Liver (tissue), 9 donors: Measurements from ENCODE around the gene UBE2Q2. TPM values are rescaled to one million over a fixed set of nuclear protein-coding genes. Genes with fewer than 3 reads are reported as not detected.

Experiments
- DNase-seq: peaks from one replicate; pipeline ENCODE4 v3.0.0-alpha.2; 2017; ENCODE audit warnings: low spot score
- H3K27ac ChIP-seq, 2 donors: one replicate each; pipeline ENCODE4 v1.7.0; 2013; ENCODE audit warnings: inconsistent platforms in 2 of 2, low read length in 2 of 2, control low read depth in 1 of 2, low read depth in 1 of 2, mild to moderate bottlenecking in 1 of 2
- H3K27me3 ChIP-seq, 4 donors: one replicate each; pipeline versions ENCODE4 v1.6.1 to v1.7.0; 2013; ENCODE audit warnings: low read length in 3 of 4, inconsistent platforms in 1 of 4, mild to moderate bottlenecking in 1 of 4, moderate library complexity in 1 of 4; ENCODE audit not compliant: control insufficient read depth in 4 of 4, insufficient read depth in 4 of 4
- H3K36me3 ChIP-seq, 4 donors: one replicate each; pipeline versions ENCODE4 v1.6.1 to v1.7.0; 2013; ENCODE audit warnings: low read length in 3 of 4, mild to moderate bottlenecking in 3 of 4, low read depth in 1 of 4, moderate library complexity in 1 of 4; ENCODE audit not compliant: control insufficient read depth in 4 of 4, insufficient read depth in 3 of 4
- H3K4me1 ChIP-seq, 4 donors: one replicate each; pipeline versions ENCODE4 v1.6.1 to v1.7.0; 2013; ENCODE audit warnings: low read length in 3 of 4, mild to moderate bottlenecking in 3 of 4, moderate library complexity in 1 of 4; ENCODE audit not compliant: control insufficient read depth in 4 of 4, insufficient read depth in 4 of 4
- H3K4me3 ChIP-seq, 3 donors: one replicate each; pipeline versions ENCODE4 v1.6.1 to v1.7.0; 2013; ENCODE audit warnings: low read length in 3 of 3, control low read depth in 1 of 3, low read depth in 1 of 3, mild to moderate bottlenecking in 1 of 3
- H3K9ac ChIP-seq, 2 donors: one replicate each; pipeline ENCODE4 v1.7.0; 2013; ENCODE audit warnings: low read length in 2 of 2, mild to moderate bottlenecking in 2 of 2, moderate library complexity in 2 of 2, control low read depth in 1 of 2, low read depth in 1 of 2
- H3K9me3 ChIP-seq, 4 donors: one replicate each; pipeline versions ENCODE4 v1.6.1 to v1.7.0; 2013; ENCODE audit warnings: low read length in 3 of 4; ENCODE audit not compliant: control insufficient read depth in 4 of 4
- FOXA2 ChIP-seq: IDR thresholded peaks from 2 replicates; pipeline ENCODE4 v1.6.1; 2016; ENCODE audit warnings: antibody characterized with exemption
- GABPA ChIP-seq, 2 donors: IDR thresholded peaks in 1 of 2; conservative IDR thresholded peaks in 1 of 2; 2 replicates each; pipeline ENCODE4 v1.6.1; 2016; ENCODE audit warnings: antibody characterized with exemption in 2 of 2, mild to moderate bottlenecking in 1 of 2, moderate library complexity in 1 of 2
- HNF4A ChIP-seq, 2 donors: conservative IDR thresholded peaks; 2 replicates each; pipeline ENCODE4 v1.6.1; 2016; ENCODE audit warnings: antibody characterized with exemption in 2 of 2, mild to moderate bottlenecking in 2 of 2
- HNF4G ChIP-seq: IDR thresholded peaks from 2 replicates; pipeline ENCODE4 v1.6.1; 2016; ENCODE audit warnings: antibody characterized with exemption
- JUND ChIP-seq, 2 donors: IDR thresholded peaks; 2 replicates each; pipeline ENCODE4 v1.6.1; 2016; ENCODE audit warnings: antibody characterized with exemption in 2 of 2
- NR2F2 ChIP-seq: IDR thresholded peaks from 2 replicates; pipeline ENCODE4 v1.6.1; 2016; ENCODE audit warnings: antibody characterized with exemption
- RAD21 ChIP-seq, 2 donors: IDR thresholded peaks; 2 replicates each; pipeline ENCODE4 v1.6.1; 2016; ENCODE audit warnings: antibody characterized with exemption in 2 of 2, mild to moderate bottlenecking in 2 of 2
- RXRA ChIP-seq, 2 donors: IDR thresholded peaks; 2 replicates each; pipeline ENCODE4 v1.6.1; 2017 to 2018; ENCODE audit warnings: antibody characterized with exemption in 2 of 2, mild to moderate bottlenecking in 1 of 2
- SP1 ChIP-seq: IDR thresholded peaks from 2 replicates; pipeline ENCODE4 v1.6.1; 2018; ENCODE audit warnings: antibody characterized with exemption, mild to moderate bottlenecking
- TAF1 ChIP-seq: conservative IDR thresholded peaks from 2 replicates; pipeline ENCODE4 v1.6.1; 2016; ENCODE audit warnings: antibody characterized with exemption, mild to moderate bottlenecking
- YY1 ChIP-seq: IDR thresholded peaks from 2 replicates; pipeline ENCODE4 v1.6.1; 2016; ENCODE audit warnings: antibody characterized with exemption, mild to moderate bottlenecking
- WGBS: extraction: QIAGEN DNeasy Blood & Tissue Kit; methylation state at CpG from one replicate; pipeline ENCODE4 v1.1.7; 2013; 5-methylcytosine and 5-hydroxymethylcytosine counted together
- polyA plus RNA-seq, 2 donors: library from polyadenylated mRNA; stranded (reverse) in 1 of 2; unstranded in 1 of 2; fragments of 200-250 nt in 1 of 2; fragments of >200 nt in 1 of 2; fragmentation: Nextera tagmentation in 1 of 2; extraction: Ambion mirVana in 1 of 2; gene quantifications; one replicate each; pipeline versions ENCODE4 v1.2.1 to v1.2.3, GENCODE V29; 2013 to 2015
- total RNA-seq, 2 donors: library from RNA; depleted of rRNA; stranded (reverse); fragments of >200 nt; gene quantifications; one replicate each; pipeline ENCODE4 v1.2.3, GENCODE V29; 2014
- TF ChIP-seq, protein P1 (sequence below): fragments of 150-350 bp; IDR thresholded peaks from 2 replicates; pipeline ENCODE4 v1.5.1; 2017; ENCODE audit warnings: improper control_type of control experiment, low read depth, low read length; ENCODE audit not compliant: missing input control
- TF ChIP-seq, protein P2 (sequence below): IDR thresholded peaks from 2 replicates; pipeline ENCODE4 v1.6.1; 2016; ENCODE audit warnings: antibody characterized with exemption
- TF ChIP-seq, protein P3 (sequence below): IDR thresholded peaks from 2 replicates; pipeline ENCODE4 v1.6.1; 2016; ENCODE audit warnings: antibody characterized with exemption
- TF ChIP-seq, protein P4 (sequence below): IDR thresholded peaks from 2 replicates; pipeline ENCODE4 v1.6.1; 2016; ENCODE audit warnings: antibody characterized with exemption
- donor health status: healthy.
- donor health status: healthy.
- donor health status: healthy.
- donor health status: healthy.
- donor health status: healthy.

The UBE2Q2 gene
- total and polyA plus RNA-seq, 4 donors: 2.4 to 14.4 (median 5.2) TPM

DNA sequence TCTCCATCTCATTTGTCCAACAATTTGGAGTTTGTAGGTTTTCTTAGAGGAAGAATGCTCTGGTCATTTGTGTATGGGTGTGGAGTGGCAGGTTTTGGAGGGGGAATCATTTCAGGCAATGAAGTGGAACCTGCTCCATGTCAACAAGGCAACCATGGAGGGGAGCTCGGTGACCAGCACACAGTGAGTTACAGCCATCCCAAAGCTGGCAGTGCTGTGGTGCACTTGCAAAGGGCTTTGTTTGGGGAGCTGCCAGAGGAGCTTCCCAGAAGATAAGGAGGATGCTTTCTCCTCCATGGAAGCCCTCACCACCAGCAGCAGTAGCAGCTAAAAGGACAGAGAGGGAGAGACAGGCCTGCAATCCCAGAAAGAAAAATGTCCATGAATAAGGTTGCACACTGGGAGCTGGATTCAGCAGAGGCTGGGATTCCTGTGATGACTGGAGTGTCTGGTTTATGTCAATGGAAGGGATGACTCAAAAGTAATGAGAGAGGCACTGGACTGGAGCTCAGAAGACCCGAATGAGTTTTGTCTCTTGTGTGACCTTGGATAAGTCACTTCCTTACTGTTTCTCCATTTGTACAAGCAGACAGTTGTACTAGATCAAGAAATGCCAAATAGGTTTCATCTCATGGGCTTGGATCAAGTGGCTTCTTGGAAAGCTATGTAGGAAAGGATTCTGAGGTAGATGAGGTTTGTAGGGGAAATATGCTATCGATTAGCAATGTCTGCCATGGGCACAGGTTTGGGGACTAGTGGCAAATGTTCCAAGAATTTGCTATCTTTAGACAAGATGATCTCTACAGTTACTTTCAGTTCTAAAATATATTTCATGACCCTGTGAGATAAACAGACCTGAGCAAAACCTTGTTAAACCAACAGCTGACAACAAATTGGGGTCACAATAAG lies 27.2 kb upstream of the UBE2Q2 start:
- no peak overlapping the region for H3K4me3 ChIP-seq
- H3K4me1 ChIP-seq: no peaks in the 10 kb centered on the region
- H3K9me3 ChIP-seq: no peaks in the 10 kb centered on the region
- TF ChIP-seq, protein P1, sequence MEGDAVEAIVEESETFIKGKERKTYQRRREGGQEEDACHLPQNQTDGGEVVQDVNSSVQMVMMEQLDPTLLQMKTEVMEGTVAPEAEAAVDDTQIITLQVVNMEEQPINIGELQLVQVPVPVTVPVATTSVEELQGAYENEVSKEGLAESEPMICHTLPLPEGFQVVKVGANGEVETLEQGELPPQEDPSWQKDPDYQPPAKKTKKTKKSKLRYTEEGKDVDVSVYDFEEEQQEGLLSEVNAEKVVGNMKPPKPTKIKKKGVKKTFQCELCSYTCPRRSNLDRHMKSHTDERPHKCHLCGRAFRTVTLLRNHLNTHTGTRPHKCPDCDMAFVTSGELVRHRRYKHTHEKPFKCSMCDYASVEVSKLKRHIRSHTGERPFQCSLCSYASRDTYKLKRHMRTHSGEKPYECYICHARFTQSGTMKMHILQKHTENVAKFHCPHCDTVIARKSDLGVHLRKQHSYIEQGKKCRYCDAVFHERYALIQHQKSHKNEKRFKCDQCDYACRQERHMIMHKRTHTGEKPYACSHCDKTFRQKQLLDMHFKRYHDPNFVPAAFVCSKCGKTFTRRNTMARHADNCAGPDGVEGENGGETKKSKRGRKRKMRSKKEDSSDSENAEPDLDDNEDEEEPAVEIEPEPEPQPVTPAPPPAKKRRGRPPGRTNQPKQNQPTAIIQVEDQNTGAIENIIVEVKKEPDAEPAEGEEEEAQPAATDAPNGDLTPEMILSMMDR: no peak
- TF ChIP-seq RAD21 (IDR thresholded peaks at IDR 0.05): no peak
- TF ChIP-seq HNF4A (conservative IDR thresholded peaks at IDR 0.05): no peak
- TF ChIP-seq HNF4G: no peak
- TF ChIP-seq, protein P2, sequence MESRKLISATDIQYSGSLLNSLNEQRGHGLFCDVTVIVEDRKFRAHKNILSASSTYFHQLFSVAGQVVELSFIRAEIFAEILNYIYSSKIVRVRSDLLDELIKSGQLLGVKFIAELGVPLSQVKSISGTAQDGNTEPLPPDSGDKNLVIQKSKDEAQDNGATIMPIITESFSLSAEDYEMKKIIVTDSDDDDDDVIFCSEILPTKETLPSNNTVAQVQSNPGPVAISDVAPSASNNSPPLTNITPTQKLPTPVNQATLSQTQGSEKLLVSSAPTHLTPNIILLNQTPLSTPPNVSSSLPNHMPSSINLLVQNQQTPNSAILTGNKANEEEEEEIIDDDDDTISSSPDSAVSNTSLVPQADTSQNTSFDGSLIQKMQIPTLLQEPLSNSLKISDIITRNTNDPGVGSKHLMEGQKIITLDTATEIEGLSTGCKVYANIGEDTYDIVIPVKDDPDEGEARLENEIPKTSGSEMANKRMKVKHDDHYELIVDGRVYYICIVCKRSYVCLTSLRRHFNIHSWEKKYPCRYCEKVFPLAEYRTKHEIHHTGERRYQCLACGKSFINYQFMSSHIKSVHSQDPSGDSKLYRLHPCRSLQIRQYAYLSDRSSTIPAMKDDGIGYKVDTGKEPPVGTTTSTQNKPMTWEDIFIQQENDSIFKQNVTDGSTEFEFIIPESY: no peak
- TF ChIP-seq YY1: no peak
- TF ChIP-seq, protein P3, sequence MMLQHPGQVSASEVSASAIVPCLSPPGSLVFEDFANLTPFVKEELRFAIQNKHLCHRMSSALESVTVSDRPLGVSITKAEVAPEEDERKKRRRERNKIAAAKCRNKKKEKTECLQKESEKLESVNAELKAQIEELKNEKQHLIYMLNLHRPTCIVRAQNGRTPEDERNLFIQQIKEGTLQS: no peak
- TF ChIP-seq JUND (IDR thresholded peaks at IDR 0.05): no peak
- TF ChIP-seq RXRA (IDR thresholded peaks at IDR 0.05): no peak
- TF ChIP-seq SP1: no peak
- TF ChIP-seq NR2F2: no peak
- TF ChIP-seq GABPA (IDR thresholded peaks at IDR 0.05 in 1 of 2, conservative IDR thresholded peaks at IDR 0.05 in 1 of 2): no peak
- TF ChIP-seq, protein P4, sequence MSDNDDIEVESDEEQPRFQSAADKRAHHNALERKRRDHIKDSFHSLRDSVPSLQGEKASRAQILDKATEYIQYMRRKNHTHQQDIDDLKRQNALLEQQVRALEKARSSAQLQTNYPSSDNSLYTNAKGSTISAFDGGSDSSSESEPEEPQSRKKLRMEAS: no peak
- TF ChIP-seq TAF1: no peak
- no peak for TF ChIP-seq FOXA2
- 90% methylated on average over 3 of the region's 3 CpGs for WGBS
- no peak overlapping the region for H3K9ac ChIP-seq
- H3K36me3 ChIP-seq: no peaks in the 10 kb centered on the region
- H3K27ac ChIP-seq: no peak overlapping the region
- no peaks in the 10 kb centered on the region for H3K27me3 ChIP-seq
- DNase-seq: no peak

DNA sequence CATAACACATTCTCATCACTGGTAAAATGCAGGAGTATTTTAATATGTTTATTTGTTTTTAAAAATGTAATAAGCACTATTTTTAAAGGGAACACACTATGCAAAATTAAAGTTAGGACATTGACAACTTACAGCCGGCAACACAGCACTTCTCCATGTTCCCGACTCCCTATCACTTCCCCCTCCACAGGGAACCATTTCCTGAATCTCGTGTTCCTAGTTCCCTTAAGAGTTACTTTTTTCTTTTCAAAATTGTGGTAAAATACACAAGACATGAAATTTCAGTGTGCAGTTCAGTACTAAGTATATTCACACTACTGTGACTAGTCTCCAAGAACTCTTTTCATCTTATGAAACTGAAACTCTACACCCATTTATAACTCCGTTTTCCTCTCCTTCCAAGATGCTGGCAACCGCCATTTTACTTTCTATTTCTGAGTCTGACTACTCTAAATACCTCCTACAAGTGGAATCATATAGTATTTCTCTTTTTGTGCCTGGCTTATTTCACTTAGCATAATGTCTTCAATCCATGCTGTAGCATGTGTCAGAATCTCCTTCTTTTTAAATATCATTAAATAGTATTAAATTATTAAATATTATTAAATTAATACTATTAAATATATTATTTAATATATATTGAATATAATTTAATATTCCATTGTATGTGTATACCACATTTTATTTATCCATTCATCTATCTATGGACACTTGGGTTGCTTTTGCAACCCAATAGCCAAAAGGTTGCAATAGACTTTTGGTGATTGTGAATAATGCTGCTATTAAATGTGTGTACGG lies 25.9 kb upstream of the UBE2Q2 start:
- Histone ChIP-seq H3K4me1 (no peaks in the 10 kb centered on the region), H3K9me3 (no peaks in the 10 kb centered on the region), H3K27me3 (no peaks in the 10 kb centered on the region), H3K36me3 (no peaks in the 10 kb centered on the region), H3K9ac (no peak overlapping the region), H3K27ac (no peak overlapping the region), H3K4me3 (no peak overlapping the region)
- WGBS: 64% methylated on average over 6 of the region's 6 CpGs
- TF ChIP-seq NR2F2: no peak
- peak; percentile 68 for TF ChIP-seq YY1
- DNase-seq: no peak
